HepG2 (cell line): ENCODE measurements around the gene SLC2A2. TPM values are rescaled to one million over a fixed set of nuclear protein-coding genes. Genes with fewer than 3 reads are reported as not detected.

Experiments used
- CENPX ChIP-seq: sonication (generic); formaldehyde crosslinking; IDR thresholded peaks from 2 replicates; pipeline ENCODE4 v1.9.0; 2021; ENCODE audit warnings: mild to moderate bottlenecking, missing genetic modification reagents, moderate library complexity
- CHCHD3 ChIP-seq: sonication (generic); formaldehyde crosslinking; IDR thresholded peaks from 2 replicates; pipeline ENCODE4 v1.8.0; 2022; ENCODE audit warnings: mild to moderate bottlenecking, missing genetic modification reagents, moderate library complexity
- ELK4 ChIP-seq: sonication (generic); formaldehyde crosslinking; IDR thresholded peaks from 2 replicates; pipeline ENCODE4 v1.9.0; 2021; ENCODE audit warnings: missing genetic modification reagents, borderline replicate concordance
- FOSL1 ChIP-seq: sonication (generic); formaldehyde crosslinking; IDR thresholded peaks from 2 replicates; pipeline ENCODE4 v1.9.0; 2021; ENCODE audit warnings: missing genetic modification reagents, borderline replicate concordance
- FOXP4 ChIP-seq: sonication (generic); formaldehyde crosslinking; IDR thresholded peaks from 2 replicates; pipeline ENCODE4 v1.4.0; 2020; ENCODE audit warnings: missing genetic modification reagents
- HMG20A ChIP-seq: IDR thresholded peaks from 2 replicates; pipeline ENCODE4 v1.6.1; 2016; ENCODE audit warnings: borderline replicate concordance
- JUN ChIP-seq: sonication (generic); formaldehyde crosslinking; IDR thresholded peaks from 2 replicates; pipeline ENCODE4 v1.4.0; 2020; ENCODE audit warnings: mild to moderate bottlenecking, missing genetic modification reagents
- KDM1A ChIP-seq: IDR thresholded peaks from 2 replicates; pipeline ENCODE4 v1.6.1; 2016; ENCODE audit warnings: missing compliant biosample characterization
- MEF2D ChIP-seq: sonication (generic); formaldehyde crosslinking; IDR thresholded peaks from 2 replicates; pipeline ENCODE4 v1.5.1; 2020; ENCODE audit warnings: mild to moderate bottlenecking, missing genetic modification reagents
- NCOR1 ChIP-seq: fragments of 200-600 bp; sonication (generic); IDR thresholded peaks from 2 replicates; pipeline ENCODE4 v1.7.0; 2017; ENCODE audit warnings: antibody characterized with exemption, low read length, borderline replicate concordance
- PAX8 ChIP-seq: sonication (generic); formaldehyde crosslinking; IDR thresholded peaks from 2 replicates; pipeline ENCODE4 v1.8.0; 2022; ENCODE audit warnings: mild to moderate bottlenecking, missing genetic modification reagents, borderline replicate concordance
- PHF20 ChIP-seq: sonication (generic); formaldehyde crosslinking; IDR thresholded peaks from 2 replicates; pipeline ENCODE4 v1.5.0; 2020; ENCODE audit warnings: mild to moderate bottlenecking, missing genetic modification reagents
- POLR2A ChIP-seq, 2 experiments: IDR thresholded peaks; 2 replicates each; pipeline ENCODE4 v1.6.1; 2011; ENCODE audit warnings: low read depth in 2 of 2, low read length in 2 of 2, mild to moderate bottlenecking in 1 of 2, moderate library complexity in 1 of 2; ENCODE audit not compliant: insufficient read depth in 1 of 2
- PRPF4 ChIP-seq: fragments of 200-400 bp; formaldehyde crosslinking; IDR thresholded peaks from 2 replicates; pipeline ENCODE4 v1.6.1; 2016; ENCODE audit warnings: low read length, low read depth; ENCODE audit not compliant: poor library complexity, severe bottlenecking
- XRCC5 ChIP-seq: fragments of 200-400 bp; formaldehyde crosslinking; optimal IDR thresholded peaks from 2 replicates; pipeline ENCODE3; 2017; ENCODE audit warnings: mild to moderate bottlenecking, low read length
- ZBTB21 ChIP-seq: sonication (generic); formaldehyde crosslinking; IDR thresholded peaks from 2 replicates; pipeline ENCODE4 v1.4.0; 2020; ENCODE audit warnings: missing genetic modification reagents
- ZFP37 ChIP-seq: sonication (generic); formaldehyde crosslinking; IDR thresholded peaks from 2 replicates; pipeline ENCODE4 v1.4.0; 2020; ENCODE audit warnings: missing genetic modification reagents, borderline replicate concordance
- ZMYM2 ChIP-seq: sonication (generic); formaldehyde crosslinking; IDR thresholded peaks from 2 replicates; pipeline ENCODE4 v1.8.0; 2022; ENCODE audit warnings: mild to moderate bottlenecking, missing genetic modification reagents
- ZNF136 ChIP-seq: sonication (generic); formaldehyde crosslinking; IDR thresholded peaks from 2 replicates; pipeline ENCODE4 v1.8.1; 2022; ENCODE audit warnings: low read depth, mild to moderate bottlenecking, moderate library complexity, missing genetic modification reagents
- ZNF335 ChIP-seq: sonication (generic); formaldehyde crosslinking; IDR thresholded peaks from 2 replicates; pipeline ENCODE4 v1.4.0; 2020; ENCODE audit warnings: missing genetic modification reagents
- ZNF362 ChIP-seq: sonication (generic); formaldehyde crosslinking; IDR thresholded peaks from 2 replicates; pipeline ENCODE4 v1.4.0; 2020; ENCODE audit warnings: missing genetic modification reagents, mild to moderate bottlenecking, borderline replicate concordance
- ZNF616 ChIP-seq: sonication (generic); formaldehyde crosslinking; IDR thresholded peaks from 2 replicates; pipeline ENCODE4 v1.5.0; 2020; ENCODE audit warnings: low read depth, mild to moderate bottlenecking, missing genetic modification reagents
- ZNF780A ChIP-seq: sonication (generic); formaldehyde crosslinking; IDR thresholded peaks from 2 replicates; pipeline ENCODE4 v1.8.0; 2022; ENCODE audit warnings: mild to moderate bottlenecking, missing genetic modification reagents, moderate library complexity
- ZNF792 ChIP-seq: IDR thresholded peaks from 2 replicates; pipeline ENCODE4 v1.6.1; 2016
- polyA plus RNA-seq, 8 experiments: library from polyadenylated mRNA; depleted of rRNA in 3 of 8; stranded (reverse) in 7 of 8; unstranded in 1 of 8; fragments of >200 nt; fragmentation: Illumina TruSeq in 4 of 8; extraction: Trizol in 4 of 8; gene quantifications; 2 replicates each; pipeline versions ENCODE4 v1.2.1 to v1.2.3, GENCODE V29; 2011 to 2016; ENCODE audit warnings: low read depth in 4 of 8, missing spikeins in 1 of 8, mixed read lengths in 1 of 8; ENCODE audit not compliant: insufficient read depth in 1 of 8
- total RNA-seq, 5 experiments: library from RNA; depleted of rRNA; stranded (reverse); fragments of >200 nt; fragmentation: Illumina TruSeq; extraction: Trizol; gene quantifications; 2 replicates each; pipeline ENCODE4 v1.2.3, GENCODE V29; 2016; ENCODE audit warnings: low read depth in 1 of 5
- TF ChIP-seq, protein P1 (sequence below): sonication (generic); formaldehyde crosslinking; IDR thresholded peaks from 2 replicates; pipeline ENCODE4 v1.4.0; 2020; ENCODE audit warnings: mild to moderate bottlenecking, missing genetic modification reagents

The SLC2A2 gene
- total and polyA plus RNA-seq, 2 of the 13 experiments (the other 11 are each of a cell fraction or from before 2014, with no cell fraction given): 19.5 to 23.2 TPM

DNA sequence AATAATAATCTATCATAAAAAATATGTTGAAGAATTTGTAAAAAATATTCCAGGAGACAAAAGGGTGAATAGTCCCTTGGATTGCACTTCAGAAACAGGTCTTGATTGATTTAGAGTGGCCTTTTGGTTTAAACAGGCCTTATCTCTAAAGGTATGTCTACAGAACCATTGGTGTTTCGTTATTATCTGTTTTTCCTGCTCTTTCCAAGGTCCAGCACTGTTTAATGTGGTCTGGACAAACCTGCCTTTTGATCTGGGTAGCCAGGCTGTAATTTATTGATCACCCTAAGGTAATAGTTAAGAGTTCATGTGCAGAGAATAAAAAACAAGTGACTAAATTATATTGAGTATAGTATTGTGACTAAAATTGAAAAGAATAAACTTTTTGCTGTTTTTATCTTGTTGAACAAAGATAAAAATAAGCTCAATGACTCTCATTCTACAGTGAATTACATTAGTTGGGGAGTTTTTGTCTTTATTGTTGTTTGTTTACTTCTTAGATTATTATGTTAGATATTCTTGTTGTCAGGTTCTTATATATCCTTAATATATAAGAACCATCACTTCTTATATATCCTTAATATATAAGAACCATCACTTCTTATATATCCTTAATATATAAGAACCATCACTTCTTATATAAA is 25.1 kb downstream of the SLC2A2 start (continued):
- no peak for TF ChIP-seq ZFP37 (CRISPR knock-in tag)
- TF ChIP-seq, protein P1, sequence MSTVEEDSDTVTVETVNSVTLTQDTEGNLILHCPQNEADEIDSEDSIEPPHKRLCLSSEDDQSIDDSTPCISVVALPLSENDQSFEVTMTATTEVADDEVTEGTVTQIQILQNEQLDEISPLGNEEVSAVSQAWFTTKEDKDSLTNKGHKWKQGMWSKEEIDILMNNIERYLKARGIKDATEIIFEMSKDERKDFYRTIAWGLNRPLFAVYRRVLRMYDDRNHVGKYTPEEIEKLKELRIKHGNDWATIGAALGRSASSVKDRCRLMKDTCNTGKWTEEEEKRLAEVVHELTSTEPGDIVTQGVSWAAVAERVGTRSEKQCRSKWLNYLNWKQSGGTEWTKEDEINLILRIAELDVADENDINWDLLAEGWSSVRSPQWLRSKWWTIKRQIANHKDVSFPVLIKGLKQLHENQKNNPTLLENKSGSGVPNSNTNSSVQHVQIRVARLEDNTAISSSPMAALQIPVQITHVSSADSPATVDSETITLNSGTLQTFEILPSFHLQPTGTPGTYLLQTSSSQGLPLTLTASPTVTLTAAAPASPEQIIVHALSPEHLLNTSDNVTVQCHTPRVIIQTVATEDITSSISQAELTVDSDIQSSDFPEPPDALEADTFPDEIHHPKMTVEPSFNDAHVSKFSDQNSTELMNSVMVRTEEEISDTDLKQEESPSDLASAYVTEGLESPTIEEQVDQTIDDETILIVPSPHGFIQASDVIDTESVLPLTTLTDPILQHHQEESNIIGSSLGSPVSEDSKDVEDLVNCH (CRISPR knock-in tag): no peak
- TF ChIP-seq POLR2A (IDR thresholded peaks at IDR 0.05; ENCODE audit: insufficient read depth in 1 of 2, low read depth in 2 of 2, low read length in 2 of 2): no peak
- TF ChIP-seq ZNF616 (CRISPR knock-in tag): no peak
- no peak for TF ChIP-seq KDM1A (CRISPR knock-in tag)
- TF ChIP-seq PHF20 (CRISPR knock-in tag): no peak
- no peak for TF ChIP-seq XRCC5
- TF ChIP-seq ZNF362 (CRISPR knock-in tag): peak; percentile 68; the same call in 1 of the 2 replicates
- TF ChIP-seq CENPX (CRISPR knock-in tag): no peak
- peak; percentile 75; the same call in 1 of the 2 replicates for TF ChIP-seq FOSL1 (CRISPR knock-in tag)
- peak; percentile 98 for TF ChIP-seq FOXP4 (CRISPR knock-in tag)
- TF ChIP-seq ZNF136: no peak
- peak; percentile 56; the same call in 1 of the 2 replicates for TF ChIP-seq ZNF792 (CRISPR knock-in tag)
- TF ChIP-seq NCOR1: peak; percentile 96
- TF ChIP-seq MEF2D (CRISPR knock-in tag): peak; percentile 67; the same call in 1 of the 2 replicates
- no peak for TF ChIP-seq ELK4
- no peak for TF ChIP-seq PAX8 (CRISPR knock-in tag)
- TF ChIP-seq ZNF335: no peak; the same call in 1 of the 2 replicates
- TF ChIP-seq ZMYM2 (CRISPR knock-in tag): no peak
- TF ChIP-seq ZNF780A (CRISPR knock-in tag): no peak
- TF ChIP-seq ZBTB21 (CRISPR knock-in tag): peak; percentile 44; the same call in 1 of the 2 replicates
- TF ChIP-seq CHCHD3: no peak
- peak; percentile 97 for TF ChIP-seq HMG20A (CRISPR knock-in tag)
- 0 out of 2 replicates have a peak, but pooled peaks have one; percentile 32 for TF ChIP-seq JUN (CRISPR knock-in tag)
- no peak for TF ChIP-seq PRPF4
